Breast epithelium (tissue), 3 donors: ENCODE measurements around the gene CDH2.

Source experiments
- CTCF ChIP-seq, 3 donors: fragments of 450-650 bp; IDR thresholded peaks; one replicate each; pipeline ENCODE4 v1.5.1; 2016 to 2017; ENCODE audit warnings: antibody characterized with exemption in 3 of 3, mild to moderate bottlenecking in 3 of 3, moderate library complexity in 3 of 3
- POLR2A ChIP-seq: fragments of 450-650 bp; IDR thresholded peaks from one replicate; pipeline ENCODE4 v1.6.1; 2016; ENCODE audit warnings: antibody characterized with exemption, mild to moderate bottlenecking, moderate library complexity

- no peak for TF ChIP-seq CTCF (IDR thresholded peaks at IDR 0.05)
- no peak for TF ChIP-seq POLR2A
Measured at GRCh38 chr18:28067346-28067745, 109.6 kb downstream of the CDH2 start.
